Uterus (tissue), 4 donors: ENCODE results near the gene MXD1. TPM values are rescaled to one million over a fixed set of nuclear protein-coding genes. Genes with fewer than 3 reads are reported as not detected.
A peak's percentile ranks its signal among the peaks of the same experiment; 100 is the strongest.
"Not testable (repeated sequence)": the region's sequence is repeated elsewhere in the genome, so short reads cannot be mapped to it uniquely, and the experiment has no call there.

Experiments
- DNase-seq, 2 donors: peaks; one replicate each; pipeline ENCODE4 v3.0.0-alpha.2; 2019 to 2020
- H3K27ac ChIP-seq, 2 donors: fragments of 200-600 bp; sonication (generic); 1 replicate in 1 of 2; 2 replicates in 1 of 2; pipeline ENCODE4 v1.5.1; 2016 to 2018
- H3K27me3 ChIP-seq, 2 donors: fragments of 200-600 bp; sonication (generic); one replicate each; pipeline ENCODE4 v1.5.1; 2018 to 2019; ENCODE audit warnings: control low read depth in 1 of 2
- H3K36me3 ChIP-seq, 2 donors: fragments of 200-600 bp; sonication (generic); one replicate each; pipeline ENCODE4 v1.5.1; 2019; ENCODE audit warnings: control low read depth in 1 of 2
- H3K4me1 ChIP-seq, 2 donors: fragments of 200-600 bp; sonication (generic); one replicate each; pipeline ENCODE4 v1.5.1; 2018 to 2019; ENCODE audit warnings: control low read depth in 1 of 2
- H3K4me3 ChIP-seq, 2 donors: fragments of 200-600 bp; sonication (generic); 1 replicate in 1 of 2; 2 replicates in 1 of 2; pipeline ENCODE4 v1.5.1; 2018 to 2019; ENCODE audit warnings: mild to moderate bottlenecking in 1 of 2
- H3K9me3 ChIP-seq, 2 donors: fragments of 200-600 bp; sonication (generic); one replicate each; pipeline ENCODE4 v1.5.1; 2019; ENCODE audit warnings: control low read depth in 1 of 2
- POLR2A ChIP-seq, 2 donors: fragments of 450-650 bp; IDR thresholded peaks; one replicate each; pipeline ENCODE4 v1.6.1; 2016; ENCODE audit warnings: antibody characterized with exemption in 2 of 2, mild to moderate bottlenecking in 1 of 2, moderate library complexity in 1 of 2
- intact Hi-C: fragments of 100-400 bp; cut with DNase I; formaldehyde crosslinking; loops from one replicate; pipeline ENCODE4 v1.15.1; 2023; ENCODE audit warnings: low total_unique reads
- total RNA-seq, 4 donors: library from RNA; depleted of rRNA in 3 of 4; stranded (reverse); fragments of >200 nt in 3 of 4; gene quantifications; one replicate each; pipeline versions ENCODE4 v1.1.0 to v1.2.4, GENCODE V29; 2014 to 2023
- TF ChIP-seq, protein P1 (sequence below), 4 experiments: fragments of 200-600 bp in 2 of 4; fragments of 450-650 bp in 2 of 4; sonication (generic) in 2 of 4; IDR thresholded peaks; one replicate each; pipeline ENCODE4 v1.5.1; 2016 to 2019; ENCODE audit warnings: antibody characterized with exemption in 4 of 4, mild to moderate bottlenecking in 2 of 4, moderate library complexity in 1 of 4
- donor health status: DM: yes; HTN: yes; CAD: no.

The MXD1 gene, protein sequence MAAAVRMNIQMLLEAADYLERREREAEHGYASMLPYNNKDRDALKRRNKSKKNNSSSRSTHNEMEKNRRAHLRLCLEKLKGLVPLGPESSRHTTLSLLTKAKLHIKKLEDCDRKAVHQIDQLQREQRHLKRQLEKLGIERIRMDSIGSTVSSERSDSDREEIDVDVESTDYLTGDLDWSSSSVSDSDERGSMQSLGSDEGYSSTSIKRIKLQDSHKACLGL
- total RNA-seq, result 10 to 100 TPM in 1 of 4 donors, 1 to 10 TPM in 3; 6.5 to 11.3 (median 8.0) TPM

DNA sequence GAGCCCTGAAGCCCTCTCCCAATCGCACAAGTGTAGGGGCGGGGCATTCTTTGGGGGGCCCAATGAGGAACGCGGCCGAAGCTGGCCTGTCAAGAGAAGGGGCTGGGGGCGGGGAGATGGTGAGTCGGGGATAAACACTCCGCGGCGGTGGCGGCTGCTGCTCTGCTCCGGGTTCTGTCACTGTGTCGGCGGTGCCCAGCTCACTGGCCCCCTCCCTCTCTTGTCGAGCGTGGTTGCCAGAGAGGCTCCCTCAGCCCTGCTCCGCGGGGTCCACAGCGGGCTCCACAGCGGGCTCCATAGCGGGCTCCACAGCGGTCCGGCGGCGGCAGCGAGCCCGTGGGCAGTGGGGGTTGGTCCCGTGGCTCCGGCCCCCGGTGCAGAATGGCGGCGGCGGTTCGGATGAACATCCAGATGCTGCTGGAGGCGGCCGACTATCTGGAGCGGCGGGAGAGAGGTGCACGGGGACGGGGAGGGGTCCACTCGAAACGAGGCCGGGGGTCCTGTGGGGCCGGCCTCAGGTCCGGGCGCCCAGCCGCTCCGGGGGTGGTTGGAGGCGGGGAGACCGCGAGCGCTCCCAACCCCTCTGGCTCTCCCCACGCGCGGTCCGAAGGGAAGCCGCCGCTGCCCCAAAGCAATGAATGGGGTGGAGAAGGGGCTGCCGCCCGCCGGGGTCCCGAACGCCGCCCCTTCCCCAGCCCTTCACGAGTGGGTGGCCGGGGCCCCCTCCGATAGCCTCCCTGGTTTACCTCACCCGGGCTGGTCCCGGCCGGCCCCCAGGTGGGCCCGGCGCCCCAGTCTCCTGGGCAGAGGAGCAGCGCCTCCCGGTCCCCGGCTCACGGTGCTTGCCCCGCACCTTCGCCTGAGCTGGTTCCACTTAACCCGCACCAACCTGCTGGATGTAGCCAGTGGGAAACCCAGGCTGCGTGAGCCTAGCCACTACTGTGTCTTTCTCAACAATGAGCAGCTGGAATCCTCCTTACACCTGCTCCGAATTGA, at the start of gene MXD1:
Gene MXD1 (plus strand): TSS at position 160 of the 996 bp plus-strand sequence. CDS start 222 bp downstream, at position 382.
- Histone ChIP-seq H3K27ac (peak within 1 kb of the TSS; percentile 97 to 98), H3K4me1 (no peaks in the 10 kb centered on the region), H3K4me3 (peak within 1 kb of the TSS; percentile 67 to 97), H3K27me3 (no peaks in the 10 kb centered on the region), H3K36me3 (no peaks in the 10 kb centered on the region), H3K9me3 (no peaks in the 10 kb centered on the region)
- intact Hi-C loops, result loop anchor here (5.0 to 10.0 kb wide), 2 partner anchors 150 to 227 kb away; no protein-coding TSS in a partner anchor
- TF ChIP-seq, protein P1, sequence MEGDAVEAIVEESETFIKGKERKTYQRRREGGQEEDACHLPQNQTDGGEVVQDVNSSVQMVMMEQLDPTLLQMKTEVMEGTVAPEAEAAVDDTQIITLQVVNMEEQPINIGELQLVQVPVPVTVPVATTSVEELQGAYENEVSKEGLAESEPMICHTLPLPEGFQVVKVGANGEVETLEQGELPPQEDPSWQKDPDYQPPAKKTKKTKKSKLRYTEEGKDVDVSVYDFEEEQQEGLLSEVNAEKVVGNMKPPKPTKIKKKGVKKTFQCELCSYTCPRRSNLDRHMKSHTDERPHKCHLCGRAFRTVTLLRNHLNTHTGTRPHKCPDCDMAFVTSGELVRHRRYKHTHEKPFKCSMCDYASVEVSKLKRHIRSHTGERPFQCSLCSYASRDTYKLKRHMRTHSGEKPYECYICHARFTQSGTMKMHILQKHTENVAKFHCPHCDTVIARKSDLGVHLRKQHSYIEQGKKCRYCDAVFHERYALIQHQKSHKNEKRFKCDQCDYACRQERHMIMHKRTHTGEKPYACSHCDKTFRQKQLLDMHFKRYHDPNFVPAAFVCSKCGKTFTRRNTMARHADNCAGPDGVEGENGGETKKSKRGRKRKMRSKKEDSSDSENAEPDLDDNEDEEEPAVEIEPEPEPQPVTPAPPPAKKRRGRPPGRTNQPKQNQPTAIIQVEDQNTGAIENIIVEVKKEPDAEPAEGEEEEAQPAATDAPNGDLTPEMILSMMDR (IDR thresholded peaks at IDR 0.05), result no peak
- TF ChIP-seq POLR2A (IDR thresholded peaks at IDR 0.05), result peak; percentile 84 to 93
- no peak for DNase-seq

DNA sequence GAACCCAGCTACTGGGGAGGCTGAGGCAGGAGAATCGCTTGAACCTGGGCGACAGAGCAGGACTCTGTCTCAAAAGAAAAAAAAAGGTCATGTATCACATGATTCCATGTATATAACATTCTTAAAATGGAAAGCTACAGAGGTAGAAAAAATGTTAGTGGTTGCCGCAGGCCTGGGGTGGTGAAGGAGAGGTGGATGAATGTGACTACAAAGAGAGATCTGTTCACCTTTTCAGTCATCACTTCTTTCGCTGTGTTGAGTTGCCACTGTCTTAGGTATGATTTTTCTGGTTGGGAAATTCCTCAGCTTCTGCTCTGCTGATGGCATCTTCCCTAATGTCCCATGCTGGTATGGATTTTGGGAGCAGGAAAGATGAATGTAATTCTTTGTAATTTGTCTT, 26.5 kb upstream of the MXD1 start:
- no peaks in the 10 kb centered on the region for H3K36me3 ChIP-seq
- H3K4me1 ChIP-seq, result no peaks in the 10 kb centered on the region
- H3K9me3 ChIP-seq, result no peaks in the 10 kb centered on the region
- intact Hi-C loops, result no loop called here
- no peak for TF ChIP-seq POLR2A (IDR thresholded peaks at IDR 0.05)
- TF ChIP-seq, protein P1 (IDR thresholded peaks at IDR 0.05), result no peak
- no peaks in the 10 kb centered on the region for H3K27me3 ChIP-seq
- H3K4me3 ChIP-seq, result no peak overlapping the region
- no peak overlapping the region for H3K27ac ChIP-seq
- DNase-seq, result no peak

DNA sequence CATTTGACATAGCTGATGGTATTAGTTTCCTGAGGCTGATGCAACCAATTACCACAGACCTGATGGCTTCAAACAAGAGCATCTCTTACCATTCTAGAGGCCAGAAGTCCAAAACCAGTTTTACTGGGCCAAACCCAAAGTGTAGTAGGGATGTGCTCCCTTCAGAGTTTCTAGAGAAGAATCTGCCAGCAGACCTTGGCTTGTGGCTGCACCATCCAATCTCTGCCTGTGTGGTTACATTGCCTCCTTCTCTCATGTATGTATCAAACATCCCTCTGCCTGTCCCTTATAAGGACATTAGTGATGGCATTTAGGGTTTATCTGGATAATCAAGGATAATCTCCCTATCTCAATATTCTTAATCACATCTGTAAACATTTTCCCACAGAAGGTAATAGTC, 25.6 kb upstream of the MXD1 start:
- H3K9me3 ChIP-seq, result no peaks in the 10 kb centered on the region
- intact Hi-C loops, result no loop called here
- no peak overlapping the region for H3K27ac ChIP-seq
- H3K27me3 ChIP-seq, result no peaks in the 10 kb centered on the region
- H3K4me3 ChIP-seq, result no peak overlapping the region
- no peaks in the 10 kb centered on the region for H3K36me3 ChIP-seq
- no peaks in the 10 kb centered on the region for H3K4me1 ChIP-seq
- TF ChIP-seq POLR2A (IDR thresholded peaks at IDR 0.05), result no peak
- TF ChIP-seq, protein P1 (IDR thresholded peaks at IDR 0.05), result no peak
- DNase-seq, result no peak

DNA sequence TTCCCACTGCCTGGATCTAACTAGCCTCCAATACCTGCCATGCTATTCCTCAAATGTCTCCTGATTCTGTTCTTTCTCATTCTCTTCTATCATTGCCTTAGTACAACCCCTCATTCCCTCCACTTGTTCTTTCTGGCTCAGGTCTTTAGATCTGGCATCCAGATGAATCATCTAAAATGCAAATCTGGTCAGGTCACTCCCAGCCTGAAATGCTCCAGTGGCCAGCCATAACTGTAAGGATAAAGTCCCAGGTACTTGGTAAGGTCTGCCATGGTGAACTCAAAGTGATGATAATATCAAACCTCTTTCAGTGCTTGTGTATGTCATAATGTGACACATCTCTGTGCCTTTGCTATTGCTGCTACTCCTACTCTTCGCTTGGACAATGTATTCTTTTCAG, 24.0 kb upstream of the MXD1 start:
- TF ChIP-seq POLR2A (IDR thresholded peaks at IDR 0.05), result no peak
- TF ChIP-seq, protein P1 (IDR thresholded peaks at IDR 0.05), result no peak
- intact Hi-C loops, result no loop called here
- DNase-seq, result no peak
- Histone ChIP-seq H3K36me3 (no peaks in the 10 kb centered on the region), H3K27ac (no peak overlapping the region), H3K4me1 (no peaks in the 10 kb centered on the region), H3K9me3 (no peaks in the 10 kb centered on the region), H3K27me3 (no peaks in the 10 kb centered on the region), H3K4me3 (no peak overlapping the region)

DNA sequence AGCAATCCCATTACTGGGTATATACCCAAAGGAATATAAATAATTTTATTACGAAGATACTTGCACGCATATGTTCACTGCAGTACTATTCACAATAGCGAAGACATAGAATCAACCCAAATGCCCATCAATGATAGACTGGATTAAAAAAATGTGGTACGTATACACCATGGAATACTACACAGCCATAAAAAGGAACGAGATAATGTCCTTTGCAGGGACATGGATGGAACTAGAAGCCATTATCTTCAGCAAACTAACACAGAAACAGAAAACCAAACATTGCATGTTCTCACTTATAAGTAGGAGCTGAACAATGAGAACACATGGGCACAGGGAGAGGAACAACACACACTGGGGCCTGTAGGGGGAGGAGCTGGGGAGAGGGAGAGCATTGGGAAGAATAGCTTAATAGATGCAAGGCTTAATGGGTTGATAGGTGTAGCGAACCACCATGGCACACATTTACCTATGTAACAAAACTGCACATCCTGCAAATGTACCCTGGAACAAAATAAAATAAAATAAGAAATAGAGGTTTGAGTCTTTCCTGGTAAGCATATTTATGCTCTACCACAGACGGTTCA, 22.0 kb upstream of the MXD1 start:
- intact Hi-C loops, H3K27me3 ChIP-seq, DNase-seq, H3K9me3 ChIP-seq, H3K36me3 ChIP-seq, H3K4me1 ChIP-seq: not testable (repeated sequence)
- Histone ChIP-seq H3K27ac (peak overlapping the region in 1 of 2 donors; percentile 82), H3K4me3 (peak overlapping the region in 1 of 2 donors; percentile 70)
